Epithelial cell of proximal tubule (primary cell): ENCODE results near the gene ZFP64. TPM values are rescaled to one million over a fixed set of nuclear protein-coding genes. Genes with fewer than 3 reads are reported as not detected.

Experiments
- DNase-seq: peaks from one replicate; pipeline ENCODE4 v3.0.0-alpha.2; 2011; ENCODE audit warnings: low read depth
- H3K4me3 ChIP-seq: 2 replicates; pipeline ENCODE4 v1.5.1; 2011; ENCODE audit warnings: low read depth, mild to moderate bottlenecking, low read length
- CTCF ChIP-seq: conservative IDR thresholded peaks from 2 replicates; pipeline ENCODE4 v1.5.1; 2012; ENCODE audit warnings: low read depth, mild to moderate bottlenecking, low read length
- total RNA-seq: library from RNA; depleted of rRNA; stranded (reverse); fragments of >200 nt; gene quantifications from 2 replicates; pipeline ENCODE4 v1.2.3, GENCODE V29; 2015

Gene ZFP64
- total RNA-seq, 1 donor from 2014 or later = 66.4 TPM

- DNase-seq = no peak
- TF ChIP-seq CTCF = peak; percentile 57
- peak overlapping the region; percentile 66 for H3K4me3 ChIP-seq
These were observed 85.8 kb downstream of the ZFP64 start for GRCh38 chr20:52105442-52106422.

GRCh38 chr20:52104546-52105441, 86.8 kb downstream of the ZFP64 start:
- peak overlapping the region; percentile 66 for H3K4me3 ChIP-seq
- no peak for DNase-seq
- TF ChIP-seq CTCF = no peak

GRCh38 chr20:52103913-52104545, 87.5 kb downstream of the ZFP64 start:
- no peak for TF ChIP-seq CTCF
- DNase-seq = no peak
- peak overlapping the region; percentile 66 for H3K4me3 ChIP-seq

GRCh38 chr20:52103335-52103912, 88.2 kb downstream of the ZFP64 start:
- DNase-seq = no peak
- TF ChIP-seq CTCF = no peak
- peak overlapping the region; percentile 66 for H3K4me3 ChIP-seq

GRCh38 chr20:52102559-52102958, 89.0 kb downstream of the ZFP64 start:
- no peak for TF ChIP-seq CTCF
- DNase-seq = no peak
- H3K4me3 ChIP-seq = no peak overlapping the region

- no peak overlapping the region for H3K4me3 ChIP-seq
- no peak for DNase-seq
These were observed 89.5 kb downstream of the ZFP64 start for GRCh38 chr20:52102126-52102525.

More at GRCh38 chr20:52102126-52102525, 89.5 kb downstream of the ZFP64 start:
- no peak for TF ChIP-seq CTCF
